Measurements from ENCODE around the gene PTPN20. TPM values are rescaled to one million over a fixed set of nuclear protein-coding genes. Genes with fewer than 3 reads are reported as not detected.

PTPN20 gene
- total RNA-seq, 1 donor from 2014 or later, result not detected

- DNase-seq (ENCODE audit: extremely low spot score, unreplicated experiment), result no peak
- no peak overlapping the region for H3K4me3 Mint-ChIP-seq (ENCODE audit: unreplicated experiment)
- peaks cover 10% of the 10 kb centered on the region for H3K9me3 Mint-ChIP-seq (ENCODE audit: unreplicated experiment)
- TF ChIP-seq, protein P1, sequence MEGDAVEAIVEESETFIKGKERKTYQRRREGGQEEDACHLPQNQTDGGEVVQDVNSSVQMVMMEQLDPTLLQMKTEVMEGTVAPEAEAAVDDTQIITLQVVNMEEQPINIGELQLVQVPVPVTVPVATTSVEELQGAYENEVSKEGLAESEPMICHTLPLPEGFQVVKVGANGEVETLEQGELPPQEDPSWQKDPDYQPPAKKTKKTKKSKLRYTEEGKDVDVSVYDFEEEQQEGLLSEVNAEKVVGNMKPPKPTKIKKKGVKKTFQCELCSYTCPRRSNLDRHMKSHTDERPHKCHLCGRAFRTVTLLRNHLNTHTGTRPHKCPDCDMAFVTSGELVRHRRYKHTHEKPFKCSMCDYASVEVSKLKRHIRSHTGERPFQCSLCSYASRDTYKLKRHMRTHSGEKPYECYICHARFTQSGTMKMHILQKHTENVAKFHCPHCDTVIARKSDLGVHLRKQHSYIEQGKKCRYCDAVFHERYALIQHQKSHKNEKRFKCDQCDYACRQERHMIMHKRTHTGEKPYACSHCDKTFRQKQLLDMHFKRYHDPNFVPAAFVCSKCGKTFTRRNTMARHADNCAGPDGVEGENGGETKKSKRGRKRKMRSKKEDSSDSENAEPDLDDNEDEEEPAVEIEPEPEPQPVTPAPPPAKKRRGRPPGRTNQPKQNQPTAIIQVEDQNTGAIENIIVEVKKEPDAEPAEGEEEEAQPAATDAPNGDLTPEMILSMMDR (IDR thresholded peaks at IDR 0.05), result no peak
- no peaks in the 10 kb centered on the region for H3K4me1 Mint-ChIP-seq (ENCODE audit: unreplicated experiment)
- H3K36me3 Mint-ChIP-seq (ENCODE audit: unreplicated experiment), result no peaks in the 10 kb centered on the region
- no peak overlapping the region for H3K27ac Mint-ChIP-seq (ENCODE audit: unreplicated experiment)
- peaks cover 34% of the 10 kb centered on the region for H3K27me3 Mint-ChIP-seq (ENCODE audit: unreplicated experiment)
Measured at GRCh38 chr10:46998595-46998994, 87.4 kb downstream of the PTPN20 start.

GRCh38 chr10:46999217-46999616 lies 88.0 kb downstream of the PTPN20 start:
- Mint-ChIP-seq H3K4me3 (ENCODE audit: unreplicated experiment) (no peak overlapping the region), H3K36me3 (ENCODE audit: unreplicated experiment) (no peaks in the 10 kb centered on the region), H3K4me1 (ENCODE audit: unreplicated experiment) (no peaks in the 10 kb centered on the region), H3K9me3 (ENCODE audit: unreplicated experiment) (peaks cover 10% of the 10 kb centered on the region), H3K27ac (ENCODE audit: unreplicated experiment) (no peak overlapping the region), H3K27me3 (ENCODE audit: unreplicated experiment) (peaks cover 34% of the 10 kb centered on the region)
- no peak for DNase-seq (ENCODE audit: extremely low spot score, unreplicated experiment)
- TF ChIP-seq, protein P1 (IDR thresholded peaks at IDR 0.05), result no peak

DNA sequence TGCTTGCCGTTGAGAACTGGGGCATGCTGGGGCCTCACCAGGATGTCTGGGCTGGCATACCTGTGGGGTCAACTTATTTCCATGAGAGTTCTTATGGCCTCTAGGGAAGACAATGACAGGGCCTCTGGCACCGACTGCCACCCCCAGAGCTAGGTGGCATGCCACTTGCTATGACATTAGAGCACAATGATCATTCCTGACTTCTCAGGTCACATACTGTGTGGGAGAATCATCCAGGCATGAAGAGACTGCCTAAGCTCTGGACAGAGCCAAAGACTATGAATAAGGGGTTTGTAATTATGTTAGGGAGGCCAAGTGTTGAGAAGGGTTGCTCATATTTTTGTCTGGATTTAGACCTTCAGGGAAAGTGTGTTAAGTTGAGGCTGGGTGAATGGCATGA lies 97.5 kb downstream of the PTPN20 start:
- TF ChIP-seq, protein P1 (IDR thresholded peaks at IDR 0.05), result no peak
- no peaks in the 10 kb centered on the region for H3K4me1 Mint-ChIP-seq (ENCODE audit: unreplicated experiment)
- peaks cover 28% of the 10 kb centered on the region for H3K27me3 Mint-ChIP-seq (ENCODE audit: unreplicated experiment)
- H3K27ac Mint-ChIP-seq (ENCODE audit: unreplicated experiment), result no peak overlapping the region
- H3K4me3 Mint-ChIP-seq (ENCODE audit: unreplicated experiment), result no peak overlapping the region
- no peak for DNase-seq (ENCODE audit: extremely low spot score, unreplicated experiment)
- H3K36me3 Mint-ChIP-seq (ENCODE audit: unreplicated experiment), result no peaks in the 10 kb centered on the region
- H3K9me3 Mint-ChIP-seq (ENCODE audit: unreplicated experiment), result no peaks in the 10 kb centered on the region

- TF ChIP-seq, protein P1 (IDR thresholded peaks at IDR 0.05), result no peak
- DNase-seq (ENCODE audit: extremely low spot score, unreplicated experiment), result no peak
- H3K36me3 Mint-ChIP-seq (ENCODE audit: unreplicated experiment), result no peaks in the 10 kb centered on the region
- H3K27me3 Mint-ChIP-seq (ENCODE audit: unreplicated experiment), result peaks cover 28% of the 10 kb centered on the region
- no peaks in the 10 kb centered on the region for H3K9me3 Mint-ChIP-seq (ENCODE audit: unreplicated experiment)
- no peak overlapping the region for H3K27ac Mint-ChIP-seq (ENCODE audit: unreplicated experiment)
- no peaks in the 10 kb centered on the region for H3K4me1 Mint-ChIP-seq (ENCODE audit: unreplicated experiment)
- no peak overlapping the region for H3K4me3 Mint-ChIP-seq (ENCODE audit: unreplicated experiment)
Measured at GRCh38 chr10:47009215-47009838, 98.1 kb downstream of the PTPN20 start.

- Mint-ChIP-seq H3K27me3 (ENCODE audit: unreplicated experiment) (peaks cover 25% of the 10 kb centered on the region), H3K9me3 (ENCODE audit: unreplicated experiment) (no peaks in the 10 kb centered on the region), H3K4me1 (ENCODE audit: unreplicated experiment) (no peaks in the 10 kb centered on the region), H3K36me3 (ENCODE audit: unreplicated experiment) (no peaks in the 10 kb centered on the region), H3K27ac (ENCODE audit: unreplicated experiment) (no peak overlapping the region), H3K4me3 (ENCODE audit: unreplicated experiment) (no peak overlapping the region)
- TF ChIP-seq, protein P1 (IDR thresholded peaks at IDR 0.05), result no peak
- no peak for DNase-seq (ENCODE audit: extremely low spot score, unreplicated experiment)
Measured at GRCh38 chr10:47010036-47010435, 98.8 kb downstream of the PTPN20 start.

Data from osteocyte (in vitro differentiated cells).